OCI-M1 (cell line): ENCODE results near the gene KCNV2.
"Not testable (repeated sequence)": the region's sequence is repeated elsewhere in the genome, so short reads cannot be mapped to it uniquely, and the experiment has no call there.

Source experiments
- DNase-seq: peaks from one replicate; lab custom pipeline; 2025; lab: John Stamatoyannopoulos, UW

KCNV2 gene

GRCh38 chr9:2717385-2717784, at the start of gene KCNV2:
Gene KCNV2, plus strand, starts transcription at chr9:2717510. Its CDS starts 230 bp downstream, at chr9:2717740.
- no peak for DNase-seq

GRCh38 chr9:2673161-2673560, 44.1 kb upstream of the KCNV2 start:
- DNase-seq, result no peak

- DNase-seq, result no peak
Observed at GRCh38 chr9:2674141-2674824, 43.0 kb upstream of the KCNV2 start.

- DNase-seq, result peak; percentile 42
Observed at GRCh38 chr9:2675834-2676233, 41.5 kb upstream of the KCNV2 start.

GRCh38 chr9:2676466-2676865, 40.8 kb upstream of the KCNV2 start:
- no peak for DNase-seq

- no peak for DNase-seq
Observed at GRCh38 chr9:2677915-2678889, 39.1 kb upstream of the KCNV2 start.

- DNase-seq, result no peak
Observed at GRCh38 chr9:2679011-2679410, 38.3 kb upstream of the KCNV2 start.

GRCh38 chr9:2681981-2682380, 35.3 kb upstream of the KCNV2 start:
- no peak for DNase-seq

GRCh38 chr9:2686911-2687310, 30.4 kb upstream of the KCNV2 start:
- no peak for DNase-seq

GRCh38 chr9:2688636-2689035, 28.7 kb upstream of the KCNV2 start:
- no peak for DNase-seq

- DNase-seq, result no peak
Observed at GRCh38 chr9:2691212-2691611, 26.1 kb upstream of the KCNV2 start.

- no peak for DNase-seq
Observed at GRCh38 chr9:2691626-2692025, 25.7 kb upstream of the KCNV2 start.

GRCh38 chr9:2693056-2693455, 24.3 kb upstream of the KCNV2 start:
- DNase-seq, result no peak

- DNase-seq, result no peak
Observed at GRCh38 chr9:2697492-2697891, 19.8 kb upstream of the KCNV2 start.

GRCh38 chr9:2700398-2700797, 16.9 kb upstream of the KCNV2 start:
- no peak for DNase-seq

- no peak for DNase-seq
Observed at GRCh38 chr9:2700909-2701550, 16.3 kb upstream of the KCNV2 start.

GRCh38 chr9:2704504-2704903, 12.8 kb upstream of the KCNV2 start:
- DNase-seq, result peak; percentile 86

- not testable (repeated sequence) for DNase-seq
Observed at GRCh38 chr9:2707256-2707655, 10.1 kb upstream of the KCNV2 start.

GRCh38 chr9:2709645-2710101, 7.6 kb upstream of the KCNV2 start:
- DNase-seq, result no peak

- no peak for DNase-seq
Observed at GRCh38 chr9:2711716-2712115, 5.6 kb upstream of the KCNV2 start.

GRCh38 chr9:2718001-2718697, 839 bp downstream of the KCNV2 start:
- no peak for DNase-seq

- DNase-seq, result no peak
Observed at GRCh38 chr9:2718698-2719033, 1.4 kb downstream of the KCNV2 start.
